ENCODE measurements around the gene FHL2. TPM values are rescaled to one million over a fixed set of nuclear protein-coding genes. Genes with fewer than 3 reads are reported as not detected.

The FHL2 gene
- total and polyA plus RNA-seq, 2 of the 13 experiments (the other 11 are each of a cell fraction or from before 2014, with no cell fraction given): 1.9 to 74.8 TPM

DNA sequence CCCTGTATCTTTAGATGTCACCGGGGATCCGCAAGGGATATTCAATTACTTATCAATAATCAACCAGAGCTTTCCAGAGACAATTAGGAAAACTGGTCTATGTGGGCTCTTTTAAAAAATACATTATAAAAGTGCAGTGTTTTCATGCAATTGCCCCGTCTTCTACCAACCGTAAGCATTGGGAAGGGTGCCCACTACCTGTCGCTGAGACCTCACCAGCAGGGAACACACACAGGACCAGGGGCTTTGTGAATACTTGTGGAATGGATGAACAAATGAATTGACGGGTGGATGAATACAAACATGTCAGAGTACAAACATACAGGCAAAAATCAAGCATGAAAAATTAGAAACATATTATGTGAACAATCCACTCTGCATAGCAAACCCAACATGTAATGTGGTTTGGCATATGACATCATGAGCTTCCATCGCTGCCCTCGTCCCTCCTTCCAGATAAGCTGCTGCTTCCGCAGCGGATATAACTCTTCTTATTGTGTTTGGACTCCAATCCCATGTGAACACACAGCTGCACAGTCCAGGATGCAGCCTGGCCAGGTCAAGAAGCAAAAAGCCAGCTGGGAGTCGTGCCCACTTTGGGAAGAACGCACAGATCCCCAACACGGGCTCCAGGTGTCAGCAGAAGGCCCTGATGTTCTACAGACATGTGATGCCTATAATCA, 5.3 kb downstream of the FHL2 start:
- H3K4me2 ChIP-seq (ENCODE audit: low read depth, low read length): no peak overlapping the region
- H3K9me3 ChIP-seq (ENCODE audit: low read length): no peaks in the 10 kb centered on the region
- no peak overlapping the region for H3K4me3 ChIP-seq (replicated peaks in 1 of 3; ENCODE audit: insufficient read depth in 1 of 3, low read depth in 2 of 3, low read length in 3 of 3)
- no peaks in the 10 kb centered on the region for H4K20me1 ChIP-seq (ENCODE audit: insufficient read depth, low read length)
- H3K4me1 ChIP-seq (ENCODE audit: insufficient read depth, low read length): peaks cover 71% of the 10 kb centered on the region
- ChIA-PET POLR2A (no interaction called here), CTCF (ENCODE audit: low intra/inter-chr PET ratio, low total read pairs) (no interaction called here)
- TF ChIP-seq ZNF772 (CRISPR knock-in tag; IDR thresholded peaks at IDR 0.05) (no peak), RAD21 (CRISPR knock-in tag; IDR thresholded peaks at IDR 0.05) (no peak), ETV5 (CRISPR knock-in tag; IDR thresholded peaks at IDR 0.05; ENCODE audit: borderline replicate concordance) (no peak), GPBP1L1 (CRISPR knock-in tag; IDR thresholded peaks at IDR 0.05) (no peak), CENPX (CRISPR knock-in tag; IDR thresholded peaks at IDR 0.05) (no peak), ZNF530 (CRISPR knock-in tag; IDR thresholded peaks at IDR 0.05; ENCODE audit: low read depth) (no peak), TFDP2 (CRISPR knock-in tag; IDR thresholded peaks at IDR 0.05) (no peak), MAF1 (CRISPR knock-in tag; IDR thresholded peaks at IDR 0.05; ENCODE audit: borderline replicate concordance) (no peak)
- TF ChIP-seq, protein P1, sequence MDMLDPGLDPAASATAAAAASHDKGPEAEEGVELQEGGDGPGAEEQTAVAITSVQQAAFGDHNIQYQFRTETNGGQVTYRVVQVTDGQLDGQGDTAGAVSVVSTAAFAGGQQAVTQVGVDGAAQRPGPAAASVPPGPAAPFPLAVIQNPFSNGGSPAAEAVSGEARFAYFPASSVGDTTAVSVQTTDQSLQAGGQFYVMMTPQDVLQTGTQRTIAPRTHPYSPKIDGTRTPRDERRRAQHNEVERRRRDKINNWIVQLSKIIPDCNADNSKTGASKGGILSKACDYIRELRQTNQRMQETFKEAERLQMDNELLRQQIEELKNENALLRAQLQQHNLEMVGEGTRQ (IDR thresholded peaks at IDR 0.05; ENCODE audit: low read depth, low read length): no peak
- TF ChIP-seq, protein P1 (CRISPR knock-in tag; IDR thresholded peaks at IDR 0.05; ENCODE audit: borderline replicate concordance): no peak
- TF ChIP-seq, protein P2, sequence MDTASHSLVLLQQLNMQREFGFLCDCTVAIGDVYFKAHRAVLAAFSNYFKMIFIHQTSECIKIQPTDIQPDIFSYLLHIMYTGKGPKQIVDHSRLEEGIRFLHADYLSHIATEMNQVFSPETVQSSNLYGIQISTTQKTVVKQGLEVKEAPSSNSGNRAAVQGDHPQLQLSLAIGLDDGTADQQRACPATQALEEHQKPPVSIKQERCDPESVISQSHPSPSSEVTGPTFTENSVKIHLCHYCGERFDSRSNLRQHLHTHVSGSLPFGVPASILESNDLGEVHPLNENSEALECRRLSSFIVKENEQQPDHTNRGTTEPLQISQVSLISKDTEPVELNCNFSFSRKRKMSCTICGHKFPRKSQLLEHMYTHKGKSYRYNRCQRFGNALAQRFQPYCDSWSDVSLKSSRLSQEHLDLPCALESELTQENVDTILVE (CRISPR knock-in tag; IDR thresholded peaks at IDR 0.05): no peak
- no TSS peak for BruUV-seq (replicated peaks)
- no peak overlapping the region for H3K9ac ChIP-seq (ENCODE audit: insufficient read depth, low read depth, low read length)
- intact Hi-C loops (cut with micrococcal nuclease; ENCODE audit: unreplicated experiment): no loop called here
- ATAC-seq: no peak
- no peak overlapping the region for H3K27ac ChIP-seq (ENCODE audit: extremely low read length, insufficient read depth, low read length)
- 94% methylated on average over 13 of the region's 13 CpGs for WGBS (ENCODE audit: low lambda C conversion rate)
- FAIRE-seq: no peak
- DNase-seq (ENCODE audit: low spot score): no peak
- H2AFZ ChIP-seq (ENCODE audit: low read length): no peak overlapping the region
- in situ Hi-C loops (cut with HindIII; ENCODE audit: extremely low pct_ligation_motif_present, low pct_unique_long_range_greater_than_20kb): no loop called here
- H3K36me3 ChIP-seq (replicated peaks in 1 of 2; ENCODE audit: control insufficient read depth in 1 of 2, insufficient read depth in 2 of 2, low read length in 2 of 2): peaks cover 0 to 3% of the 10 kb centered on the region in 2 experiments; a peak in 2 of 5 replicates
- H3K79me2 ChIP-seq (ENCODE audit: insufficient read depth, low read length): peaks cover 31% of the 10 kb centered on the region
- H3K27me3 ChIP-seq (ENCODE audit: control insufficient read depth in 1 of 2, insufficient read depth in 2 of 2, low read length in 2 of 2): no peaks in the 10 kb centered on the region

Data from HepG2 (cell line).